SKM-1 treated with dmso at 0.1 percent for 144 hours (cell line): ENCODE results near the gene SLC35B2.

Experiments
- DNase-seq: peaks from one replicate; lab custom pipeline; 2025; ENCODE audit not compliant: unreplicated experiment; lab: John Stamatoyannopoulos, UW

The SLC35B2 gene

GRCh38 chr6:44224029-44224964 lies 33.0 kb downstream of the SLC35B2 start:
- DNase-seq: no peak

GRCh38 chr6:44223319-44224028 lies 33.9 kb downstream of the SLC35B2 start, which contains the start of gene SLC29A1:
Gene SLC29A1 (plus strand): TSS chr6:44223595. CDS start chr6:44227314, 3,719 bp downstream.
- DNase-seq: peak; percentile 84

GRCh38 chr6:44222486-44223318 lies 34.6 kb downstream of the SLC35B2 start:
- DNase-seq: no peak

- DNase-seq: no peak
These were observed 35.4 kb downstream of the SLC35B2 start for GRCh38 chr6:44221961-44222335.

- peak; percentile 82 for DNase-seq
These were observed 35.9 kb downstream of the SLC35B2 start for GRCh38 chr6:44221291-44221960.

- no peak for DNase-seq
These were observed 36.4 kb downstream of the SLC35B2 start for GRCh38 chr6:44220913-44221290.

GRCh38 chr6:44219815-44220784 lies 37.2 kb downstream of the SLC35B2 start:
- DNase-seq: no peak

GRCh38 chr6:44219053-44219814 lies 38.1 kb downstream of the SLC35B2 start:
- DNase-seq: no peak

- no peak for DNase-seq
These were observed 39.8 kb downstream of the SLC35B2 start for GRCh38 chr6:44217332-44218143.

- no peak for DNase-seq
These were observed 40.5 kb downstream of the SLC35B2 start, which contains the start of gene MYMX for GRCh38 chr6:44216677-44217331. Gene MYMX (plus strand): TSS chr6:44216926. CDS start chr6:44217472, 546 bp downstream.

GRCh38 chr6:44214307-44214706 lies 43.0 kb downstream of the SLC35B2 start:
- DNase-seq: no peak

- DNase-seq: peak; percentile 73
These were observed 46.0 kb downstream of the SLC35B2 start for GRCh38 chr6:44211284-44211683.

- no peak for DNase-seq
These were observed 49.4 kb downstream of the SLC35B2 start for GRCh38 chr6:44207966-44208365.
